Measurements from ENCODE around the gene TUBG2.

The TUBG2 gene

DNA sequence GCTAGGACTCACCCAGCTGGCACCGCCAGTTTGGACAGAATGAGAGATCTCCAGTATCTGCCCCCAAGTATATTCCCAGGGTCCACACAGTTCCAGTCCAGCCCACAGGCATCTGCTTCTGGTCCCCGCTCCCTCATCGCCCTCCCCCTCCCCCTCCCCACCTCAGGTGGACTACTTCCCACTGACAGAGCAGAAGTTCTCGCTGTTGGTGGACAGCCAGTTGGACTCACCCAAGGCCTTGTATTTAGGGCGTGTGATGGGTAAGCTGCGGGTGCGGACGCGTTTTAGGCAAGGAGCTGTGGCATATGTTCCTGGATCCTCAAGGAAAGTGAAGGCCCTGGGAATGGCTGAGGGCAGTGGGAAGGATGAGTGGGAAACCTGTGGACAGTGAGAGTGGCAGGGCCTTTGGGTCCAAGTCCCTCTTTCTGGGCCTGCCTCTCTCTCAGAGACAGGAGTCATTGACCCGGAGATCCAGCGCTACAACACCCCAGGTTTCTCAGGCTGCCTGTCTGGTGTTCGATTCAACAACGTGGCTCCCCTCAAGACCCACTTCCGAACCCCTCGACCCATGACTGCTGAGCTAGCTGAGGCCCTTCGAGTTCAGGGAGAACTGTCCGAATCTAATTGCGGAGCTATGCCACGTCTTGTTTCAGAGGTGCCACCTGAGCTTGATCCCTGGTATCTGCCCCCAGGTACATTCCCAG lies 38.2 kb downstream of the TUBG2 start:
- DNase-seq: no peak

DNA sequence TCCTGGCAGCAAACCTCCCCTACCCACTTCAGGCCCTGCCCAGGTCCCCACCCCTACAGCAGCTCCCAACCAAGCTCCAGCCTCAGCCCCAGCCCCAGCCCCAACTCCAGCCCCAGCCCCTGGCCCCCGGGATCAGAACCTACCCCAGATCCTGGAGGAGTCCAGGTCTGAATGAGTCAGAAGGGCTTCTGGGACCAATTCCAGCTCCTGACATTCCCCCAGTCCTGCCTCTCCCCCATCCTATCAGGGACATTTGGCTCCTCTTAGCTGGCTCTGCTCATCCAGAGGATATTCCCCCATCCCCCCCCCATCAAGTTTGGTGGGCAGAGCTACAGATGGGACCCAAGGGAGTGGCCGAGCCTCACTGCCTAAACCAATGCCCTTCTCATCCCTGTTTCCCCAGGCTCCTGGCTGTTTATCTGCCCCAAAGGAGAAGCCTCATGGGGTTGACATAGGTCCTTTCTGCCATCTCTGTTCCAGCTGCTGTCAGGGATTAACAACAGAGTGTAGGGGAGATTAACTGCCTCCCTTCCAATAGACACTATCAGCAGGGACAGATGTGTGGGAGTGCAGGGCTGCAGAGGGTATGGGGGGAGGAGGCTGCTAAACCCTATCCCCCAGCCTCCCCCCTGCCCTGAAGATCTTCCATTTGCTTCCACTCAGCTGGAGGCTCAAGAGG lies 39.8 kb downstream of the TUBG2 start:
- peak in 1 of 14 donors; percentile 55 for DNase-seq

DNA sequence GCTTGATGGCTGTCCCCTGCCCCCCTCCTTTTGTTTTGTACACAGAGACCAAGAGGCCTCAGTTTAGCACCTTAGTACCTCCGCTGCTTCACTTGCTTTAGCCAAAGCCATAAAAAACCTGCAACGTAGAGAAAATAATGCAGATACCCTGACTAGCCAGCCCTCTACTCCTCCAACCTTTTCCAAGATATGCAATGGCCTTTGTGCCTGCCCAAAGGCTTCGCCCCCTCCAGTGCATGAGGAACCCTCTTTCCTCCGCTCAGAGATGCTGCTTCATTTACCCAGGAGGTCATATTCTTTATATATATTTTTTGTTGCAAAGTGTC lies 40.3 kb downstream of the TUBG2 start:
- DNase-seq: no peak

DNA sequence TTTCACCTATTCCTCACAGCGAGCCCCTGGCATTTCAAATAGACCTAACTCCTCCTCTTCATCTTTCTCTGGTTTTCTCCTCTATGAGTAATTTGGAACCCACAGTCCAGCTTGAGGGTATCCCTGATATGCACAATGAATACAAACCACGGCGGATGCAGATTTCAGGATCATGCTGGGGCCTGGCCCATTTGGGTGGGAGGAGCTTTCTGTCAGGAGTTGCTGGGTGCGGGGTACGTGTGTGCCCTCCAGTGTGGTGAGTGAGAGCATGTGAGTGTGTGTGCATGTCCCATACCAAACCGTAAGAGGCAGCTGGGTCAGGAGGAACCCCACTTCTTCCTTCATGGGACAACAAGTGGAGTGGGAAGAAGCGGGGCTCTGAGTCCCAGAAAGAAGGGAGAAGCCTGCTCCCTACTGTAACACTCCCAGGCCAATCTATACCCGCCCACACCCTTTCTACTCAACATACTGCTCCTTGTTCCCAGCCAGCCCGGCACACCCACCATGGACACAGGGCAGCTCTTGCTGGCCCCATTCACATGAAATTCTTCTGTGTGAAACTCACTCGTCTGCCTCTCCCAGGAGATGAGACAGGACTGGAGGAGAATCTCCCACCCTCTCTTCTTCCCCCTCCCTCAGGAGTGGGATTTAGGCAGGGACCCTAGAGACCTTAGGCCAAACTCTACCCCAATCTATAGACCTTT lies 41.7 kb downstream of the TUBG2 start:
- no peak for DNase-seq

DNA sequence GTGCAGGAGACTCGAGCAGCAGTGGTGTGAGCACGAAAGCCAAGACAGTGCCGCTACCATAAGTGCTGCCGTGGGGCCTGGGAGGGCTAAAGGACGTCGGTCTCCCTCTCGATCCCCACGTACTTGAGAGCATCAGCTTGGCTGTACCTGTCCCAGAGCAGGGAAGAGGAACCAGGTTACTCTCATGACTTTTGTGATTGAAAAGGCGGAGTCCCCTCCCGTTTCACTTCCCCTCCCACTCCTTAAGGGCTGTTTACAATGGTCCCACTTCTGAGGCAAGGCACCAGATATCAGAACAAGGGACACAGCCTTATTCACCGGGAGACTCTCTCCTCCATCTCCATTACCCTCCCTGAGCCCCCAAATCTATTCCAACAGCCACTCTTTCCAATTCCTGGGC lies 43.4 kb downstream of the TUBG2 start:
- DNase-seq: no peak

DNA sequence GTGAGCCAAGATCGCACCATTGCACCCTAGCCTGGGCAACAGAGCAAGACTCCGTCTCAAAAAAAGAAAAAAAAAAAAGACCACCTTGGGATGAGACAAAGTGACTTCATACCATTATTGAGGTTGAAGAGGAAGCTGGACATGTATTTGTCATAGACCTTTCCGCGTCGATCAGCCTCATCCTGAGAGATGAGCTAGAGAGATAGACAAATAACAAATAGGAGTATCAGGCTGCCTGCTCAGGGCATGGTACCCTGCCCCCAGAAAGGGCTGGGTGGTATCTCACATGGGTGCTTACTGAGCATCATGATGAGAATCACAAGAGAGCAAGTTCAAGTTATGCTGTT lies 45.4 kb downstream of the TUBG2 start:
- DNase-seq: no peak

DNA sequence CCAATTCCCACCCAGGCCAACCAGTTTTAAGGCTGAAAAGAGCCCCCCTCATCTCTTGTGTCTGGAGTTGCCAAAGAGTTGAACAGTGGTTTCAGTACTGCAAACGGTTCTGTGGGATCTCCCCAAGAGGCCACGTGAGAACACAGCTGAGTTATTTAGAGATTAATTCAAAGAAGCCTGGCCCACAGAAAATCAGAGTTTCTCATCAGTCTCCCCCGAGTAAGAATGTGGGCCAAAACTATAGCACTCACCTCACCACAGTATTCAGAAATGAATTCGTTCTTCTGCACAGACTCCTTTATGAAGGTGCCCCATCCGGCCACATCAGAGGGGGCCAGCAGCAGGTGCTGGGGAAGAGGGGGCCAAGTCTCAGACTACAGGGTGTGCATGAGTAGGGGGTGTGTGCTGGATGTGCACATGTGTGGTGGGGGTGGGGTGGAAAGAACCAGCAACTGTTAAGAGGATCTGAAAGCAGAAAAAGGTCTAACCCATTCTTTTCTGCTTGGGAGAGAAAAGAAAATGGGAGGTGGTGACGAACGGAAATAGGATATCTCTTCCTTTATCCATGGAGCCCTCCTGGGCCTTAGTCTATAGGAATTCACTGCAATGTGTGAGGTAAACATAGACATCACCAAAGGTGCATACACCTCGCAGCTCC lies 45.9 kb downstream of the TUBG2 start:
- no peak for DNase-seq

DNA sequence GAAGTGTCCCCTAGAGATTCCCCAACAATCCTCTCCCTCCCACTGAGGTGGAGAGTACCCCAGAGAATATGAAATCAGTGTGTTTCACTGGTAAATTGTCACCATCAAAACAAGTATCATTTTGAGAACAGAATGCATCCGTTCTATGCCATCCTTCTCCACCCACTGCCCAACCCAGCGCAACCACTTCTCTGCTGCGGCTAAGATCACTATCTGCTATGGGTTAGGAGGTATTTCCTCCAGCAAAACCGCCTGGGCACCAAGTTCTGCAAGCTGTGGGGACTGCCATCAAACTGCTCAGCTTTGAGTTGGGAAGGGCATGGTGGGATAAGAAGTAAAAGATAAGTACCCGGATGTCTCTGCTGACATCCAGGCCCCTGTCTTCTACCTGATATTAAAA lies 47.6 kb downstream of the TUBG2 start:
- no peak for DNase-seq

DNA sequence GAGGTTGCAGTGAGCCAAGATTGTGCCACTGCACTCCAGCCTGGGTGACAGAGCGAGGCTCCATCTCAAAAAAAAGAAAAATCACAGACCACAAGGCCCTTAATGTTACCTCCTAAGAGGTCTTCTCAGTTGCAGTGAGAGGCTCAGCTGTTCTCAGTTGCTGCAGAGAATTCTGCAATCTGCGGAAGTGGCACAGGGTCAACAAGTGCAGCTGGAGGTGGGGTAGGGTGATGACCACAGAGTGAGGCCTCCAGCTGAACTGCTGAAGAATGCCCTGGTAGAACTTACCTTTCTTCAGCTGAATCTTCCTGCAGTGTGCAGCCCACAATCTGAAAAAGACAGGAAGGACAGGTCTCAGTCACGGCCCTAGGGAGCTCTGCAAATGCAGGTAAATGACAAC lies 49.5 kb downstream of the TUBG2 start:
- DNase-seq: no peak

DNA sequence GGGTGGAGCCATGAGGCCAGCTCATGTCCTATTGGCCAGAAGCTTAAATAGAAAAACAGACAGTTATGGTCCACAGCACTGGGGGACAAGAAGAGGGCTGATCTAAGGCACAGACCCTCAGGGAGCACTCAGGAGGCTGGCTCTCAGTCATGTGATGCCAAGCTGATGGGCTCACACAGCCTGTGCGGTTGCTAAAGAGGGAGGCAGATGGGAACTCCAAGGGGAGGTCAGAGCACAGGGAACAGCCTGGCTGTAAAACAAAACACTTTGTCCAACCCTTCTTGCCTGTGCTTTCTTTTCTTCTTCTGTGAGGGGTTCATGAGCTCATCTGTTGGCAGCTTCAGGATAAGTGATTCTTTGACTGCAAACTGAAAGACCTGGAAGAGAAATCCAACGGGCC lies 50.5 kb downstream of the TUBG2 start:
- DNase-seq: peak in 5 of 14 donors; percentile 22 to 76 (median 39)

Measured in C1 segment of cervical spinal cord (tissue), 14 donors.